Adipocyte (in vitro differentiated cells): ENCODE measurements around the gene FATE1.

Experiments used
- DNase-seq: peaks from one replicate; pipeline ENCODE4 v3.0.0-alpha.2; 2015; ENCODE audit warnings: low read depth
- H3K27me3 ChIP-seq: replicated peaks from 2 replicates; pipeline ENCODE4 v1.7.0; 2013; ENCODE audit warnings: mild to moderate bottlenecking, low read length, moderate library complexity; ENCODE audit not compliant: control insufficient read depth, insufficient read depth
- H3K36me3 ChIP-seq: 2 replicates; pipeline ENCODE4 v1.7.0; 2013; ENCODE audit warnings: low read length, mild to moderate bottlenecking, moderate library complexity; ENCODE audit not compliant: control insufficient read depth, insufficient read depth, severe bottlenecking
- H3K4me1 ChIP-seq: 2 replicates; pipeline ENCODE4 v1.7.0; 2013; ENCODE audit warnings: mild to moderate bottlenecking, low read length, moderate library complexity; ENCODE audit not compliant: control insufficient read depth, insufficient read depth
- H3K4me3 ChIP-seq: 2 replicates; pipeline ENCODE4 v1.7.0; 2013; ENCODE audit warnings: mild to moderate bottlenecking, low read length, moderate library complexity
- H3K9ac ChIP-seq: 2 replicates; pipeline ENCODE4 v1.7.0; 2013; ENCODE audit warnings: mild to moderate bottlenecking, low read length, moderate library complexity
- H3K9me3 ChIP-seq: 2 replicates; pipeline ENCODE4 v1.7.0; 2013; ENCODE audit warnings: mild to moderate bottlenecking, low read length, moderate library complexity; ENCODE audit not compliant: control insufficient read depth

FATE1 gene, protein sequence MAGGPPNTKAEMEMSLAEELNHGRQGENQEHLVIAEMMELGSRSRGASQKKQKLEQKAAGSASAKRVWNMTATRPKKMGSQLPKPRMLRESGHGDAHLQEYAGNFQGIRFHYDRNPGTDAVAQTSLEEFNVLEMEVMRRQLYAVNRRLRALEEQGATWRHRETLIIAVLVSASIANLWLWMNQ

DNA sequence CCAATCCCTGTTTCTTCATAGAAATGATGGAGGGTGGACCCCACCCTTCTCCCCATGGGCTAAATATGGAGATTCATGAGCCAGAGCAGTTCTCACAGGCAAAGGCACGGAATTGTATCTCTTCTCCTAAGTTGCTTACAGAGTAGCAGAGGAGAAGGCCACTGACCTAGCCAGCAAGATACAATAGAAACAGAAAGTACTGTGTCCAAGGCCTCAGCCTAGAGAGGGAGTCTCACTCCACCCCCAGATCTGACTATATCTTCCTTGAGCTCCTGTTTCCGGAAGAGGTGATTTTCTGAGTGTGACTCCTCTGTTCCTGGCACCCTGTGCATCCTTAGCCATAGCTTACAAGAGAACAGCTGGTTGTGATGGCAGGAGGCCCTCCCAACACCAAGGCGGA is at the start of gene FATE1:
TSS of gene FATE1 (plus strand) at position 284 of the 400 bp plus-strand sequence. CDS start at position 369, 85 bp downstream.
- Histone ChIP-seq H3K4me3 (no peak within 1 kb of the TSS), H3K9ac (no peak within 1 kb of the TSS), H3K27me3 (peaks cover 24% of the 10 kb centered on the region), H3K4me1 (no peaks in the 10 kb centered on the region), H3K36me3 (no peaks in the 10 kb centered on the region), H3K9me3 (no peaks in the 10 kb centered on the region)
- no peak for DNase-seq

DNA sequence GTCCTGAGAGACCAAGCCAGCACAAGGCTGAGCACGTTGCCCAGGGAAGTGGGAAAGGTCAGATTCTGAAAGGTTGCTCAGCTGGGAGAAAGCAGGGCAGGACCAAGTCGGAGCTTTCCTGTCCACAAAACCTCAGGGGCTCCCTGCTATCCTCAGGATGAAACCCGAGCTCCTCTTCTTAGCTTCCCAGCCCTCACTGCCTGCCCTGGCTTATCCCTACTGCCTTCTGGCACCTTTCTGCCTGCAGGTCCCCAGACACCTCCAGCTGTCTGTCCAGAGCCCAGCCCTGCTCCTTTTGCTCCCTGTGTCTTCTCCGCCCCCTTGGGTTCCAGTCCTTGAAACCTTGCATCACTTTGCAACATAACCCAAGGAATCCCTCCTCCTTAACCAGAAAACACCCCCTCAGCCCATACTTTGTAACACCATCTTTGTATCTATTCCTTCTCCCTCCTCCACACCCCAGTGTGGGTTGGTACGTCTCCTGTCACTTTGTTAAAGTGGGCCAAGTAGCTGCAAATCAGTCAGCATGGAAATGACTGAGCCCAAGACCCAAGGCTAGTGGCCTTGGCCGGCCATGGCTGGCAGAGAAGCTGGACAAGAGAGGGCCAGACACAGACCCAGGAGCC is 40.6 kb upstream of the FATE1 start:
- Histone ChIP-seq H3K4me1 (no peaks in the 10 kb centered on the region), H3K36me3 (no peaks in the 10 kb centered on the region), H3K9ac (no peak overlapping the region), H3K9me3 (peaks cover 3% of the 10 kb centered on the region), H3K4me3 (no peak overlapping the region), H3K27me3 (peaks cover 46% of the 10 kb centered on the region)
- no peak for DNase-seq

DNA sequence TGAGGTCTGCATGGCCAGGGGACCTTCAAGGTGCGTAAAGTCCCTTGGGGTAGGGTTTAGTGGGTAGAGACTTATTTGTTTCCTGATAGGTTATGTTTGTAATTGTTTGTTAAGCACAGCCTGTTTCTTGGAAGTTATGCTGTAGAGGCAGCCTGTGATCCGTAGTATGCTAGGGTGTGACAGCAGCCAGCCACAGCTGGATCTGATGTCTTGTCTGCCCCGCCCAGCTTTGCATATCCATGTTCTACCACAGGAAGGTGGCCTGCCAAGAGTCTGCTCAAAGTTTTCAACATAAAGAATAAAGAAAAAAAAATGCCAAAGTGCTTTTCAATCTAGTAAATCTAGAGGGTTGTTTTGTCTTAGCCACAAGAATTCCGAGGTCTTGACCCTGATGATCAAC is 39.6 kb upstream of the FATE1 start:
- H3K4me1 ChIP-seq, result no peaks in the 10 kb centered on the region
- no peak for DNase-seq
- H3K36me3 ChIP-seq, result no peaks in the 10 kb centered on the region
- H3K9me3 ChIP-seq, result no peaks in the 10 kb centered on the region
- H3K9ac ChIP-seq, result no peak overlapping the region
- no peak overlapping the region for H3K4me3 ChIP-seq
- H3K27me3 ChIP-seq, result peaks cover 46% of the 10 kb centered on the region

DNA sequence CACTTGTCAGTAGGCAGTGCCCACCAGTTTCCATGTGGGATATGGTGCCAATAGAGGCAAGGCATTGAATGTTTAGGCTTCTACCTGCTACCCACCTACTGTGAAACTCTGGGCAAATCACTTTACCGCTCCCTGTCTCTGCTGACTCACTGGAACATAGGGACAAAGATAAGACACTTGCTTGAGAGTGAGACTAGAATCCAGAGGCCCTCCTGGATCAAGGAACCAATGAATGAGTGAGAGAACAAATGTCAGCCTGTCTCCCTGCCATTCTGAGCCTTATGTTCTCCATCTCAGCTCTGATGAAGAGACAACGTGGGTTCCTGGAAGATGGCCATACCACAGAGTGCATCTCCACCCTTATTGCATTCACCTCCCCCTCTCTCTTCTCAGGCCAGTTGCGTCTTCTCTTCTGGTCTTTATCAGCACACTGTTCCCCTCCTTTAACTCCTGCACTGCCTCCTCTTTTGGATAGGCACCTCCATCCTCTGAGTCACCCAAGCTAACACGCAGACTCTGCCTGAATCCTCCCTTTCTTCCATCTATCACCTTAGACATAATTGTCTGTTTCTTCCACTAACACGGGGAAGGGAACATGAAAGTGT is 35.9 kb upstream of the FATE1 start:
- Histone ChIP-seq H3K9me3 (no peaks in the 10 kb centered on the region), H3K9ac (no peak overlapping the region), H3K36me3 (no peaks in the 10 kb centered on the region), H3K4me1 (no peaks in the 10 kb centered on the region), H3K27me3 (peaks cover 44% of the 10 kb centered on the region), H3K4me3 (no peak overlapping the region)
- DNase-seq, result no peak

DNA sequence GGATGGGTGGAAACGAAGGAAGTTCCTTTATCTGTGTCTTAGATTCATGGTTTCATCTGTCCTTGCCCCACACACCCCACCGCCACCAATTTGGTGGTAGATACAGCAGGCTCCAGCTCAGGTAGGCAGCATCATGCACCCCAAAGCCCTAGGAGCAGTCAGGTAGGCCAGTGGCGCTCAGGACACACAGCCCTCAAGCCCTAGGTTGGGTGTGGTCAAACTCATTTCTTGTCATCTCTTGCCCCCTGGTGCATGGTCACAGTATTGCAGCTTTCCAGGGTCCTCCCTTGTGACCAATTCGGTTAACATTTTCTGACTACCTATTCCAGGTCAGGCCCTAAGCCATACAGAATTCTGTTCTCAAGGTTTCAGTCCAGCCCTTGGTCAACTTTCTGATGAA is 35.0 kb upstream of the FATE1 start:
- Histone ChIP-seq H3K9ac (no peak overlapping the region), H3K4me1 (no peaks in the 10 kb centered on the region), H3K36me3 (no peaks in the 10 kb centered on the region), H3K27me3 (peaks cover 44% of the 10 kb centered on the region), H3K9me3 (no peaks in the 10 kb centered on the region), H3K4me3 (no peak overlapping the region)
- DNase-seq, result peak; percentile 29

DNA sequence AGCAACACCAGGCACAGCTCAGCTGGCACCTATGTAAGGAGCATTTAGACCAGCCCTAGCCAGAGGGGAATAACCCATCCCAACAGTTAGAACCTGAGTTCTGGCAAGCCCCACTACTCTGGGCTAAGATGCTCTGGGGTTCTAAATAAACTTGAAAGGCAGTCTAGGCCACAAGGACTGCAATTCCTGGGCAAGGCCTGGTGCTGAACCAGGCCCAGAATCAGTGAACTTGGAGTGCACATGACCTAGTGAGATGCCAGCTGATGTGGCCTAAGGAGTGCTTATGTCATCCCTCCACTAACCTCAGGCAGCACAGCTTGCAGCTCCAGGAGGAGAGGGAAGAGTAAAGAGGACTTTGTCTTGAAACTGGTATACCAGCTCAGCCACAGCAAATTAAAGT is 28.2 kb upstream of the FATE1 start:
- DNase-seq, result no peak
- H3K9me3 ChIP-seq, result no peaks in the 10 kb centered on the region
- no peak overlapping the region for H3K9ac ChIP-seq
- H3K36me3 ChIP-seq, result no peaks in the 10 kb centered on the region
- no peaks in the 10 kb centered on the region for H3K4me1 ChIP-seq
- H3K4me3 ChIP-seq, result no peak overlapping the region
- H3K27me3 ChIP-seq, result peaks cover 20% of the 10 kb centered on the region

DNA sequence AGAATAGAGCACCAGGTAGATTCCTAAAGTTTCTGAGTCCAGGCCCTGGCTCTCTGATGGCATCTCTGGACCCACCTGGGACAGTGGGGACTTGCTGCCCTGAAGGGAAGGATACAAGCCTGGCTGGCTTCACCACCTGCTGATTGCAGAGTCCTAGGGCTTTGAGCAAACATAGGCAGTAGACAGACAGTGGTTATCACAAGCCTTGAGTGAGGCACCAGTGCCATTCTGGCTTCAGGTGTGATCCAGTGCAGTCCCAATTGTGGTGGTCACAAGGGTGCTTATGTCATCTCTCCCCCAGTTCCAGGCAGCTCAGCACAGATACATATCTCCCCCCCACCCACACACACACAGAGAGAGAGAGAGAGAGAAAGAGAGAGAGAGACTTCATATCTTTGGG is 27.1 kb upstream of the FATE1 start:
- H3K36me3 ChIP-seq, result no peaks in the 10 kb centered on the region
- no peak for DNase-seq
- no peak overlapping the region for H3K9ac ChIP-seq
- H3K4me3 ChIP-seq, result no peak overlapping the region
- H3K9me3 ChIP-seq, result no peaks in the 10 kb centered on the region
- H3K4me1 ChIP-seq, result no peaks in the 10 kb centered on the region
- peaks cover 26% of the 10 kb centered on the region for H3K27me3 ChIP-seq

DNA sequence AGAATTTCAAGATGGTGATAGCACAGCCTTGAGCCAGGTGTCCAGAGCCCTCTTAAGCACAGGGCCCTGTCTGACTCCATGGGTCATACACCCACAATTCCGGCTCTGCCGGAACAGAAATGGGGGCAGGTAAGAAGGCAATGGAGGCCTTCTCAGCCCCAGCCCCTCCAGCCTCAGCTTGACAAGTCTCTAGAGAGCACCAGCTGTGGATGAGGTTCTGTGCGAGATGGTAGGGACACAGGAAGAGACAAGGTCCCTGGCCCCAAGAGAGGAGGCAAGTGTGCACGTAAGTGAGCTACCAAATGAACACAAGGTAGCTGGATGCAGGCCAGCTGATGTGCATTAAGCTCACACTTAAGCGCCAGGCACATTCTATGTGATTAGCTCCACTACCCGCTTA is 23.0 kb upstream of the FATE1 start:
- Histone ChIP-seq H3K9me3 (no peaks in the 10 kb centered on the region), H3K9ac (no peak overlapping the region), H3K4me3 (no peak overlapping the region), H3K27me3 (peaks cover 30% of the 10 kb centered on the region), H3K4me1 (peaks cover 7% of the 10 kb centered on the region), H3K36me3 (no peaks in the 10 kb centered on the region)
- DNase-seq, result no peak

DNA sequence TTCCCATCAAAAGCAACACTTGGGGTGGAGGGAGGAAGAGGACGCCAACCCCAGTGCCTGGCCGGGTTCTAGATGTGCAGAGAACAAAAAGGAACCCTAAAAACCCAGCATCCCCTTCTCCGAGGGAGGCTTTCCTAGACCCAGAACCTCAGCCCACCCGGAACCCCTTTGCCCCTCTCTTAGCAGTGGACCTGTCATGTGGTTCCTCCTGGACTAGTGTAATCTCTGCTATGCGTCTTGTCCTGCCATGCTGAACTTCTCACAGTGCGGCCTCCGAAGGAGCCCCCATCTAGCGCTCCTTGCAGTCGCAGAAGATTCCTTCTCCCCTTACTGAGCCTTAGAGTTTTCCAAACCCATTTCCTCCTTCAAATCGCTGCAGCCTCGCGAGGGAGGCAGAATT is 21.7 kb upstream of the FATE1 start:
- Histone ChIP-seq H3K9ac (no peak overlapping the region), H3K4me1 (peaks cover 9% of the 10 kb centered on the region), H3K4me3 (no peak overlapping the region), H3K27me3 (peaks cover 30% of the 10 kb centered on the region), H3K36me3 (no peaks in the 10 kb centered on the region), H3K9me3 (no peaks in the 10 kb centered on the region)
- no peak for DNase-seq

DNA sequence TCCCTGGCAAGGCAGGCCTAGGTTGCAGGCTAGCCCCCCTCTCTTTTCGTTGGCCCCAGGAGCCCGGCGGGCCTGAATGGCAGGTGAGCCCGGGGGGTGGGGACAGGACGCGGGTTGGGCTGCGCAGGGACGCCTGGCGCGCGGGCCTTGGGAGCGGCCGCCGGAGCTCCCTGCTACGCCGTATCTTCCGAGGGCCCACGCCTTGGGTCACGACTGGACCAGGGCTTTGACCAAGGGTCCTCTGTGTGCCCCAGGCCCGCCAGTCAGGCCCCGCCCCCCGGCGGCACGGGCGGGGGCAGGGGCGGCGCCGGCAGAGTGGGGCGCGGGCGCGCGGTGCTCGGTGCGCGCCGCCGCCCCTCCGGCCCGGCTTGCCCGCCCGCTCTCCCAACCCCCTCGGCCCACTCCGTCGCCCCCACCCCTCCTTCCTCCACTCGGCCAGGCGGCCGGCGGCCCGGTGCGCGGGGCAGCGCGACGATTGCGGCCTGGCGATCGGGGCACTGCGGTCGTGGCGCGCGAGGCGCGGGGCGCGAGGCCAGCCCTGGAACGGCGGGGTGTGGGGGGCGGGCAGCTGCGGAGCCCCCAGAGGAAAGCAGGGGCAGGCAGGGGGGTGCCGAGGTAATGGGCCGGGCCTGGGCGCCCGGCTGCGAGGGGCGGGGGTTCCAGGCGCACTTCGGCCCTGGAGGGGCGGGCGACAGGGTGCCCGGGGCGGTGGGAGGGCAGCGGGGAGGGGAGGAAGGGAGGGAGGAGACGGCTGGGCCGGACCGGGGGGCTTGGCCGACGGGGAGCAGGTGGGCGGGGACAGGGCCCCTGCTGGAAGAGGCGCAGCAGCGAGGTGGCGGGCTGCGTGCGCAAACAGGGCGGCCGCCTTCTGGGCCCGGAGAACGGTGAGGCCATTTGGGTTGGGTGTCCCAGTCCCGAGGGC is 20.9 kb upstream of the FATE1 start, which contains the start of gene PRRG3:
TSS of gene PRRG3 (plus strand) at position 798 of the 922 bp plus-strand sequence. CDS start 3,357 bp downstream, outside the sequence.
- no peak for DNase-seq
- Histone ChIP-seq H3K4me1 (peaks cover 9% of the 10 kb centered on the region), H3K36me3 (no peaks in the 10 kb centered on the region), H3K9ac (no peak within 1 kb of the TSS), H3K27me3 (peaks cover 32% of the 10 kb centered on the region), H3K9me3 (no peaks in the 10 kb centered on the region), H3K4me3 (no peak within 1 kb of the TSS)
